Fibroblast of upper back skin (primary cell): Measurements from ENCODE around the gene TNIK.
"Not testable (repeated sequence)": the region's sequence is repeated elsewhere in the genome, so short reads cannot be mapped to it uniquely, and the experiment has no call there.

Experiments
- DNase-seq: peaks from one replicate; pipeline ENCODE4 v3.0.0-alpha.2; 2013

The TNIK gene

GRCh38 chr3:171383206-171384018 is 76.8 kb downstream of the TNIK start:
- peak; percentile 16 for DNase-seq

DNA sequence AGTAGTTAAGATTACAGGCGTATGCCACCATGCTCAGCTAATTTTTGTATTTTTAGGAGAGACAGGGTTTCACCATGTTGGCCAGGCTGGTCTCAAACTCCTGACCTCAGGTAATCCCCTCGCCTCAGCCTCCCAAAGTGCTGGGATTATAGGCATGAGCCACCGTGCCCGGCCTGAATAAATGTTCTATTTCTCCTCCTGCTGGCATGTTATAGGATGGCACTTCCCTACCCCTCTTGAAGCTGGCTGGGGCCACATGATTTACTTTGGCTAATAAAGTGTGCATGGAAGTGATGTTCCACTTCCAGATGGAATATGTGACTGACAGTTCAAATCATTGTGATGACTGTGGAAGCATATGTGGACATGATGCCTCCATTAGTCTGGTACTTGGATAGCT is 77.9 kb downstream of the TNIK start:
- not testable (repeated sequence) for DNase-seq

- no peak for DNase-seq
Measured at GRCh38 chr3:171380711-171381425, 79.3 kb downstream of the TNIK start.

GRCh38 chr3:171379961-171380483 is 80.2 kb downstream of the TNIK start:
- DNase-seq, result no peak

DNA sequence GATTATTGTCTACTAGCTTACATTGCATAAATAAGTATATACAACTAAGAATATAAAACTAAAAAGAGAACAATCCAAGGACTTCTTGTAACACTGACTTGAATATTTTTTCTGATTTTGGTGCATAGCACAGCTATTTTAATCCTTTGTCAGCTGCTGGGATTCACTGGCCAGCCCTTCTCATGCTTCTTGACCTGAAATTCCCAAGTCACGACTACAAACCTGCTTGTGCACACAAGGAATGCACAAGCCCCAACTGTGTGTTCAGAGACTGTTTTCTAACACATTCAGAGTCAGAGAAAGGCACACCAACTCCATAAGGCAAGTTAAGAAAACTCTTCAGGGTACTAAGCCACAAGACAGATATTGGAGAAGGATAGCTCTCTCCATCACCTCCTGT is 80.9 kb downstream of the TNIK start:
- peak; percentile 80 for DNase-seq

- DNase-seq, result no peak
Measured at GRCh38 chr3:171378586-171378985, 81.6 kb downstream of the TNIK start.

- DNase-seq, result no peak
Measured at GRCh38 chr3:171377859-171378258, 82.3 kb downstream of the TNIK start.

DNA sequence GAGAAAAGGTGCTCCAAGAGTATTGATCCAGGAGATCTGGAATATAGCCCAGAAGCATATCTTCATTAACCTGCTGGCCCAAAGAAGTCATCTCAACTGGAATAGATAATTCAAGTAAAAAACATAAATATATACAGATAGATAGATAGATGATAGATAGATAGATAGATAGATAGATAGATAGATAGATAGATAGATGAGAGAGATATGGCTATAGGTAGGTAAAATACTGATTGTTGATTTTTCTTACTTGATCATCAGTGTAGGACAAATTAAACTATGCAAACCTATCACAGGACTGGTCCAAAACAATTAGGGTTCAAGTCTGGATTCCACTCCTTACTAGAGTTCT is 83.6 kb downstream of the TNIK start:
- no peak for DNase-seq

GRCh38 chr3:171375666-171376595 is 84.3 kb downstream of the TNIK start:
- peak; percentile 45 for DNase-seq

DNA sequence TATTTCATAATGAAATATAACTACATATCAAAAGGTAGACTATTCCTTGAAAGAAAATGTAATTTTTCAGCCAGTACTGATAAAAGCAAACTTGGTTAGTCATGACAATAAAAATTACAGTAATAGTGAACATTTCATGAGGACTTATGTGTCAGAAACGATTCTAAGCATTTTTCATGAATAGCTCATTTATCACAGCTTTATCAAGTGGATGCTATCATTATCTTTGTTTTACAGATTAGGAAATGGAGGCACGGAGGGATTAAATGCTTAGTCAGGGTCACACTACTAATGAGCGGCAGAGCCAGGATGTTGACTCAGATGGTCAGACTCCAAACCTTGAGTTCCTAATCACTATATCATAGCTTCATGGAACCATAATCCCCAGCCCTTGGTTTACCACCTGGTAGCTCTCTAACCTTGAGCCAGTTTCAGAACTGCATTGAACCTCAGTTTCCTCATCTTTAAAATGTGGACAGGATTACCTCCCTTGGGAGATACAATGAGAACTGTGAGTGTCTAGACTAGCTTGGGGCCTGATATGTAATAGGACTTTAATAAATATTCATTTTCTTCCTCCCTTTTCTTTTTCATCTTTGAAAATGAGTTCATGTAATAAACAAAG is 85.4 kb downstream of the TNIK start:
- DNase-seq, result peak; percentile 80

DNA sequence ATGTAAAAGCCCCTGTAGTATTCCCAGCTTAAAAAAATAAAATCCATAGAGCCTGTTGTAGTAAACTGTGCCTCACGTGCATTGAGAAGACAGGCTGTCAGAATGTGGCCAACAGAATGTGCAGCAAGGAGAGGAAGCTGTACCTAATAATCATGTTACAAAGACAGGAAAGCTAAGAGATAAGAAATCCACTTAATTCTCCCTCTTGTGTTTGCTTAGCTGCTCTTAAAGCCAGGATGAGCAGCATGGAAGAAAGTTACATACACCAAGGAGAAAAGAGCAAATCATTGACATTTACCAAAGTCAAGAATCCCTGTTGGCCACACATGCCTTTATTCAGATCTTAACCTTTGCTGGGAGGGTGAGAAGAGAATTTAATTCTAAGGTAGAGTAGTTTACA is 85.9 kb downstream of the TNIK start:
- DNase-seq, result no peak

DNA sequence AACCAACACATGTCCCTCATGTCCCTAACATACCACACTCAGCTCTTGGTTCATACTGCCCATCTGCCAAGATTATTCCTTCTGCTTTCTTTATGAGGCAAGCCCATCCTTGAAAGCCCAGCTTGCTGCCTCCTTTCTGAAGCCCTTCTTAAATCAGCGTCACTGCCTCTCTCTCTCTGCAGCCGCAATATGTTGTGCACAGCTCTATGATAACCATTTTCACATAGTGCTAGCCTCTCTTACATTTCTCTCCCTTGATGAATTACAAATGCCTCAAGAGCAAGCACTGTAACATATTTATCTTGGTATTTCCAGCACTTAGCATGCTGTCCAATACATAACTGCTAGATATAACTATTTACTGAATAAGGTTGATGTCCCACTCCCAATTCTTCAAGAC is 86.5 kb downstream of the TNIK start:
- DNase-seq, result no peak

DNA sequence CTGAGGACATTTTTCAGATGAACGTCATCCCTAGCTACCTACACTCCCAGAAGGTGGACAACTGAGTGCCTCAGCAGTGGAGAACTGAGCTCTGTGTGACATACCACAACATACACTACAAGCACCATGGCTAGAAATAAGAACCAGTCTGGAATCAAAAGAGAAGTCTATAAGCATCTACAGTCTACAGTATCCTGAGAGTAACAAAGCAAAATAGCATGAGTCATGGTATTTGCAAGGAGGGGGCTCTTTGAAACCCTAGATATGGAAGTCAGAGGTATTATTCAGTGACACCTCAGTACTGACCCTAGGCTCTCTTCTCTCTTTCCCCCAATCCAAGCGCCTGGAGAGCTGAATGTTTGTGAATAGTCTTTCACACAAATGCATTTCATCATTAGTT is 87.5 kb downstream of the TNIK start:
- no peak for DNase-seq

DNA sequence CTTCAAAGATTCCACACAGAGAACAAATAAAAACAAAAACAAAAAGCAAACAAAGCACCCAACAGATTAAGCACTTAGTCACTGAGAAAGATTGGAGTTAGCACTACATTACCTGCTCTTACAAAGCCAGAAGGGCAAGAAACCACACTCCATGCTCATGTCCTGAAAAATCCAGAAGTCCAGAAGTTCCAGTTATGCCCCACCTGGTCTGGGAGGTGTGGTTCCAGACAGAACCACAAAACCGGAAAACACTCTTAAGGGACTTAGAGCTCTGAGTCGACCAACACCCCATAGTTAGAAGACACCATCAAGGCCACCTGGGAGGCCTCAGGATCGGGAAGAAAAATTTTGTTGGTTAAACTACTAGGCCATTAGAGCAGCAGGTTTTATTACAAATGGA is 88.9 kb downstream of the TNIK start:
- no peak for DNase-seq

- no peak for DNase-seq
Measured at GRCh38 chr3:171369156-171369555, 91.0 kb downstream of the TNIK start.

DNA sequence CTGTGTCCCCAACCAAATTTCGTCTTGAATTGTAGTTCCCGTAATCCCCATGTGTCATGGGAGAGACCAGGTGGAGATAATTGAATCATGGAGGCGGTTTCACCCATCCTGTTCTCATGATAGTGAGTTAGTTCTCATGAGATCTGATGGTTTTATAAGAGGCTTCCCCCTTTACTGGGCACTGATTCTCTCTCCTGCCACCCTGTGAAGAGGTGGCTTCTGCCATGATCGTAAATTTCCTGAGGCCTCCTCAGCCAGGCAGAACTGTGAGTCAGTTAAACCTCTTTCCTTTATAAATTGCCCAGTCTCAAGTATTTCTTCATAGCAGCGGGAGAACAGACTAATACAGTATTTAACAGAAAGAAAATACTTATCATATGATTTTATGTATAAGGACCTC is 93.5 kb downstream of the TNIK start:
- DNase-seq, result not testable (repeated sequence)

DNA sequence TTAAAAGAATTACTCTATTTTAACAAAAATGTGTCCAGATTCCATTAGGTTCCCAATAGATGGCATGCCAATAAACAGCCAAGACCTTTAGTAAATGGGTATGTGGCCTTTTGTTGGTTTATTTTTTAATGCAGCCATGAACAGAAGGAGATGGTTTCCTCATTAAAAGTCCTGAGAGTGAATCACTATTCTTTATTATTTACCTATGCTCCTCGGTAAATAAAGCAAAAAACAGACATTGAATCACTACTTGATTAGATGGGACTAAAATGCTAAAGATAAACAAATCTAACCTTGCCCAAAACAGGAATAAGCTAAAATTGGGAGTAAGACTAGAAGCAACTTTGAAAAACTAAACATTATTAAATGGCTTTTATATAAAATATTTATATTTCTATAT is 94.2 kb downstream of the TNIK start:
- DNase-seq, result no peak

- DNase-seq, result peak; percentile 48
Measured at GRCh38 chr3:171365489-171365888, 94.7 kb downstream of the TNIK start.

GRCh38 chr3:171364500-171364899 is 95.7 kb downstream of the TNIK start:
- no peak for DNase-seq

GRCh38 chr3:171363202-171363601 is 97.0 kb downstream of the TNIK start:
- no peak for DNase-seq

GRCh38 chr3:171362575-171362974 is 97.6 kb downstream of the TNIK start:
- no peak for DNase-seq

DNA sequence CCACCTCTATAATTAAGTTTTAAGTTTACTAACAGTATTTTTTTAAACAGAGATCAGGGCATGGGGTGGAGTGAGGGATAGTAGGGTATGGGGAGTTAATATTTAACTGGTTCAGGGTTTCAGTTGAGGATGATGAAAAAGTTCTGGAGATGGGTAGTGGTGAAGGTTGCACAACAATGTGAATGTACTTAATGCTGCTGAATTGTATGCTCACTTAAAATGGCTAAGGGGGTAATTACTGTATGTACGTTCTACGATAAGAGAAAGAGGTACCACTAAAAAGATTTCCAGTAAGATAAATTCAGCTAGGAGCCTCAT is 101.4 kb downstream of the TNIK start:
- no peak for DNase-seq
